CD4-positive, alpha-beta T cell treated with Interleukin-12 subunit alpha and Interleukin-12 subunit beta, for 1 hour (primary cell): Measurements from ENCODE around the gene VIPR1.

Source experiments
- DNase-seq: peaks from one replicate; pipeline ENCODE4 v3.0.0-alpha.2; 2020

The VIPR1 gene

GRCh38 chr3:42581400-42581708, 78.9 kb downstream of the VIPR1 start:
- DNase-seq, result no peak

- DNase-seq, result peak; percentile 96
These were observed 79.4 kb downstream of the VIPR1 start, which contains the start of gene SEC22C for GRCh38 chr3:42581709-42582473. TSS of gene SEC22C (minus strand) at chr3:42581967. CDS start at chr3:42569046, 12,921 bp downstream.

DNA sequence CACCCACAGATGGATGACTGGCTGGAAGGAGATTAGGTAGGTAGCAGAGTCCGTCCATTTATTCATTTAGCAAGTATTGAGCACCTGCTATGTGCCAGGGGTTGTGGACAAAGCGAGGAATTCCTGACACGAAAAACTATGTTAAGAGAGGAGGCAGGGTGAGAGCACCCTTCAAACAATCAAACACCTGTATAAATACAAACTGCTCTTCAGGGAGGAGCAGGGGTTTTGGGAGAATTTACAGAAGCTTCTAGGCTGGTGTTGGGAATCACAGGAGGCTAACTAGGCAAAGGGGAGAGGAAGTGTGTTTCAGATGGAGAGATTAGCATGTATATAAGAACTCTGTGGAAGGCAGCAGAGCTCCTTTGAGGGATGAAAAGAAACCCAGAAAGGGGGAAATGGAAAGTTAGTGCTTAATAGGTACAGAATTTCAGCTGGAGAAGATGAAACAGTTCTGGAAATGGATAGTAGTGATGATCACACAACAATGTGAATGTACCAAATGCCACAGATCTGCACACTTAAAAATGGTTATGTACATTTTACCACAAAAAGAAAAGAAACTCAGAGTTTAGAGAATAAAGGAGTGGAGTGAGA, 80.1 kb downstream of the VIPR1 start:
- no peak for DNase-seq
